Measurements from ENCODE around the gene NUDT17. TPM values are rescaled to one million over a fixed set of nuclear protein-coding genes. Genes with fewer than 3 reads are reported as not detected.

The NUDT17 gene
- polyA plus RNA-seq = 1.3 to 1.6 TPM (median 1.3 TPM) in 3 replicates
- 2.1 TPM for polyA plus RNA-seq (2011; ENCODE audit: low read depth)
- polyA plus RNA-seq (2011; cell fraction: cytosol; rRNA removed) = 1.1 TPM in 2 replicates
- 4.0 and 4.4 TPM in 2 replicates for polyA plus RNA-seq (2011; cell fraction: nucleus; rRNA removed)
- 1.3 and 1.4 TPM in 2 replicates for polyA plus RNA-seq (2012; ENCODE audit: low replicate concordance)
- 1.0 to 1.5 TPM (median 1.4 TPM) in 3 replicates for polyA minus RNA-seq
- polyA minus RNA-seq (2011; cell fraction: cytosol; rRNA and poly(A)+ RNA removed) = not detected
- polyA minus RNA-seq (2011; cell fraction: nucleus; rRNA and poly(A)+ RNA removed) = 0.95 TPM in 1 of 2 replicates, not detected in the other

GRCh38 chr1:145845514-145846161 lies at the start of gene NUDT17:
Gene NUDT17, plus strand, starts transcription at chr1:145845630. Its CDS starts 11 bp downstream, at chr1:145845641.
- Histone ChIP-seq H3K4me3 (ENCODE audit: control insufficient read depth in 2 of 3, extremely low read depth in 1 of 3, insufficient read depth in 2 of 3, low read depth in 1 of 3, low read length in 3 of 3) (peak within 1 kb of the TSS; percentile 47 to 80 (median 64)), H3K79me2 (ENCODE audit: control insufficient read depth, insufficient read depth, low read length) (no peaks in the 10 kb centered on the region), H3K9me1 (ENCODE audit: control insufficient read depth, extremely low read depth, insufficient read depth, low read length) (no peaks in the 10 kb centered on the region), H4K20me1 (ENCODE audit: control insufficient read depth, extremely low read depth, insufficient read depth, low read length) (no peaks in the 10 kb centered on the region), H3K4me1 (ENCODE audit: control insufficient read depth, extremely low read depth, insufficient read depth, low read length) (peaks cover 11% of the 10 kb centered on the region), H3K36me3 (ENCODE audit: control insufficient read depth in 2 of 2, extremely low read depth in 1 of 2, insufficient read depth in 2 of 2, low read length in 2 of 2) (peaks cover 25 to 27% of the 10 kb centered on the region in 2 experiments), H2AFZ (ENCODE audit: control insufficient read depth, low read length) (peak within 1 kb of the TSS; percentile 89), H3K27ac (ENCODE audit: control insufficient read depth, insufficient read depth, low read length) (no peak within 1 kb of the TSS), H3K27me3 (ENCODE audit: control insufficient read depth, extremely low read depth, insufficient read depth, low read length) (no peaks in the 10 kb centered on the region), H3K9ac (ENCODE audit: control insufficient read depth, extremely low read depth, insufficient read depth, low read length) (peak within 1 kb of the TSS; percentile 67), H3K9me3 (ENCODE audit: control insufficient read depth, low read depth, low read length) (no peaks in the 10 kb centered on the region), H3K4me2 (ENCODE audit: control insufficient read depth, extremely low read depth, insufficient read depth, low read depth, low read length) (peak within 1 kb of the TSS; percentile 93)
- TF ChIP-seq EZH2 (IDR thresholded peaks at IDR 0.05; ENCODE audit: low read length) = no peak
- peak; percentile 83 to 97 (median 88) for TF ChIP-seq CTCF (optimal IDR thresholded peaks at IDR 0.05 in 1 of 3, IDR thresholded peaks at IDR 0.05 in 1 of 3, conservative IDR thresholded peaks at IDR 0.05 in 1 of 3; ENCODE audit: extremely low read depth in 1 of 3, insufficient read depth in 2 of 3, low read length in 3 of 3)
- no peak for DNase-seq (ENCODE audit: low read depth, low spot score)
- FAIRE-seq = no peak
- dilution Hi-C loops (cut with MboI; ENCODE audit: extremely low pct_ligation_motif_present, low sequenced_read_pairs) = no loop called here

GRCh38 chr1:145796753-145797152 lies 48.7 kb upstream of the NUDT17 start:
- H3K27me3 ChIP-seq (ENCODE audit: control insufficient read depth, extremely low read depth, insufficient read depth, low read length) = no peaks in the 10 kb centered on the region
- H3K4me1 ChIP-seq (ENCODE audit: control insufficient read depth, extremely low read depth, insufficient read depth, low read length) = peaks cover 14% of the 10 kb centered on the region
- H3K4me2 ChIP-seq (ENCODE audit: control insufficient read depth, extremely low read depth, insufficient read depth, low read depth, low read length) = no peak overlapping the region
- no peak for TF ChIP-seq CTCF (optimal IDR thresholded peaks at IDR 0.05 in 1 of 3, IDR thresholded peaks at IDR 0.05 in 1 of 3, conservative IDR thresholded peaks at IDR 0.05 in 1 of 3; ENCODE audit: extremely low read depth in 1 of 3, insufficient read depth in 2 of 3, low read length in 3 of 3)
- TF ChIP-seq EZH2 (IDR thresholded peaks at IDR 0.05; ENCODE audit: low read length) = no peak
- H2AFZ ChIP-seq (ENCODE audit: control insufficient read depth, low read length) = no peak overlapping the region
- dilution Hi-C loops (cut with MboI; ENCODE audit: extremely low pct_ligation_motif_present, low sequenced_read_pairs) = no loop called here
- no peaks in the 10 kb centered on the region for H3K9me1 ChIP-seq (ENCODE audit: control insufficient read depth, extremely low read depth, insufficient read depth, low read length)
- no peak overlapping the region for H3K27ac ChIP-seq (ENCODE audit: control insufficient read depth, insufficient read depth, low read length)
- H3K4me3 ChIP-seq (ENCODE audit: control insufficient read depth in 2 of 3, extremely low read depth in 1 of 3, insufficient read depth in 2 of 3, low read depth in 1 of 3, low read length in 3 of 3) = no peak overlapping the region
- FAIRE-seq (no peak), DNase-seq (ENCODE audit: low read depth, low spot score) (no peak)
- H3K9ac ChIP-seq (ENCODE audit: control insufficient read depth, extremely low read depth, insufficient read depth, low read length) = no peak overlapping the region
- H3K9me3 ChIP-seq (ENCODE audit: control insufficient read depth, low read depth, low read length) = peaks cover 4% of the 10 kb centered on the region
- H3K36me3 ChIP-seq (ENCODE audit: control insufficient read depth in 2 of 2, extremely low read depth in 1 of 2, insufficient read depth in 2 of 2, low read length in 2 of 2) = no peaks in the 10 kb centered on the region
- no peaks in the 10 kb centered on the region for H4K20me1 ChIP-seq (ENCODE audit: control insufficient read depth, extremely low read depth, insufficient read depth, low read length)
- peaks cover 8% of the 10 kb centered on the region for H3K79me2 ChIP-seq (ENCODE audit: control insufficient read depth, insufficient read depth, low read length)
